Measurements from ENCODE around the gene SDS.

The SDS gene

DNA sequence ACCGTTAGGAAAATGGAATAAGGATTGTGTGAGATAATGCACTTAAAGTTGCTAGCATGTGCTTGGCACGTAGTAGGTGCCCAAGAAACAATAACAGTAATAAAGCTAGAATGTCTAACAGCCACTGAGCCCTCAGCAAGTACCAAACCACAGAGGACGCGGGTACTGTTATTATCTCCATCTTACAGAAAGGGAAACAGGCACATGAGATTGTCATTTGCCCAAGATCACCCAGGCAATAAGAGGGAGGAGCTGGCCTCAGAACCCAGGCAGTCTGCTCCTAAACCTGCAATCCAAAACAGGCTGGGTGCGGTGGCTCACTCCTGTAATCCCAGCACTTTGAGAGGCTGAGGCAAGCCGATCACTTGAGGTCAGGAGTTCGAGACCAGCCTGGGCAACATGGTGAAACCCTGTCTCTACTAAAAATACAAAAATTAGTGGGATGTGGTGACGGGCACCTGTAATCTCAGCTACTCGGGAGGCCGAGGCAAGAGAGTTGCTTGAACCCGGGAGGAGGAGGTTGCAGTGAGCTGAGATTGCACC is 5.1 kb upstream of the SDS start:
- DNase-seq (ENCODE audit: low spot score), result no peak
- TF ChIP-seq, protein P1, sequence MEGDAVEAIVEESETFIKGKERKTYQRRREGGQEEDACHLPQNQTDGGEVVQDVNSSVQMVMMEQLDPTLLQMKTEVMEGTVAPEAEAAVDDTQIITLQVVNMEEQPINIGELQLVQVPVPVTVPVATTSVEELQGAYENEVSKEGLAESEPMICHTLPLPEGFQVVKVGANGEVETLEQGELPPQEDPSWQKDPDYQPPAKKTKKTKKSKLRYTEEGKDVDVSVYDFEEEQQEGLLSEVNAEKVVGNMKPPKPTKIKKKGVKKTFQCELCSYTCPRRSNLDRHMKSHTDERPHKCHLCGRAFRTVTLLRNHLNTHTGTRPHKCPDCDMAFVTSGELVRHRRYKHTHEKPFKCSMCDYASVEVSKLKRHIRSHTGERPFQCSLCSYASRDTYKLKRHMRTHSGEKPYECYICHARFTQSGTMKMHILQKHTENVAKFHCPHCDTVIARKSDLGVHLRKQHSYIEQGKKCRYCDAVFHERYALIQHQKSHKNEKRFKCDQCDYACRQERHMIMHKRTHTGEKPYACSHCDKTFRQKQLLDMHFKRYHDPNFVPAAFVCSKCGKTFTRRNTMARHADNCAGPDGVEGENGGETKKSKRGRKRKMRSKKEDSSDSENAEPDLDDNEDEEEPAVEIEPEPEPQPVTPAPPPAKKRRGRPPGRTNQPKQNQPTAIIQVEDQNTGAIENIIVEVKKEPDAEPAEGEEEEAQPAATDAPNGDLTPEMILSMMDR (IDR thresholded peaks at IDR 0.05; ENCODE audit: extremely low read depth, missing control alignments), result no peak

DNA sequence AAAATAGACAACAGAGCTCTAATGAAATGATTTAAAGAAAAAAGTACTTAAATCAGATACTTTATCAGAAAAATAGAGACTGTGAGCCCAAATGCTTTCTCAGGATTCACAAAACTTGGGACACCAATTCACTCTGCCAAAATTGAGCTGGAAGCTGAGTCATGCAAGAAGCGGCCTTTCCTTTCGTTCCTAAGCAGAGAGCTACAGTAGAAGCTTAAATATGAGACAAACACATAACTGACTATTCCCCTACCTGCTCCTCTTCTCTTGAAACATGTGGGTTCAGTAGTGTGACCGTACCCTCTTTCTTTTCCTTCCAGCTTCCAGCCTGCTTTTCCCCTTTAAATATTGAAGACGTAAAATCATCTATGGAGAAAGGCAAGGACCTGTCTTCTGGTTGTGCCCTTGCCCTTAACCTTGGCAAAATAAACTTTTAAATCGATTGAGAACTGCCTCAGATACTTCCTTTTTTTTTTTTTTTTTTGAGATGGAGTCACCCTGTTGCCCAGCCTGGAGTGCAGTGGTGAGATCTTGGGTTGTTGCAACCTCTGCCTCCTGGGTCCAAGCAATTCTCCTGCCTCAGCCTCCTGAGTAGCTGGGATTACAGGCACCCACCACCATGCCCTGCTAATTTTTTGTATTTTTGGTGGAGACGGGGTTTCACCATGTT is 4.4 kb upstream of the SDS start:
- TF ChIP-seq, protein P1 (IDR thresholded peaks at IDR 0.05; ENCODE audit: extremely low read depth, missing control alignments), result no peak
- DNase-seq (ENCODE audit: low spot score), result no peak

DNA sequence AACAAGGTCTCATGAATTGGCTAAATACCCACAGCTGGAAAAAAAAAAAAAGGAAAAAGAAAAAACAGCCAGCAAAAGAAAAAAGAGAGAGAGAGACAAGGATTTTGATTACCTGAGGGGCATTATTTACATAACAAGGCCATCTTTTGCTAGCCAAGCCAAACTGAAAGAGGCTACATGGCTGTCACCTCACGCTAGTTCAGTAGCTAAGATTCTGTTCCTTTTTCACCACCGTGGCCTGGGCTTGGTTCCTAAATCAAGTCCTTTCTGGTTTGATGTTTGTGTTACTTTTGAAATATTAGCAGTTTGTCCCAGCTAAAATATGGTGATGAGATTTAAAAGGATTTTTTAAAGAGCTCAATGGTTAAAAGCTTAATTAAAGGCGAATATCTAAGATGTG is 2.0 kb upstream of the SDS start:
- DNase-seq (ENCODE audit: low spot score), result no peak
- TF ChIP-seq, protein P1 (IDR thresholded peaks at IDR 0.05; ENCODE audit: extremely low read depth, missing control alignments), result no peak

DNA sequence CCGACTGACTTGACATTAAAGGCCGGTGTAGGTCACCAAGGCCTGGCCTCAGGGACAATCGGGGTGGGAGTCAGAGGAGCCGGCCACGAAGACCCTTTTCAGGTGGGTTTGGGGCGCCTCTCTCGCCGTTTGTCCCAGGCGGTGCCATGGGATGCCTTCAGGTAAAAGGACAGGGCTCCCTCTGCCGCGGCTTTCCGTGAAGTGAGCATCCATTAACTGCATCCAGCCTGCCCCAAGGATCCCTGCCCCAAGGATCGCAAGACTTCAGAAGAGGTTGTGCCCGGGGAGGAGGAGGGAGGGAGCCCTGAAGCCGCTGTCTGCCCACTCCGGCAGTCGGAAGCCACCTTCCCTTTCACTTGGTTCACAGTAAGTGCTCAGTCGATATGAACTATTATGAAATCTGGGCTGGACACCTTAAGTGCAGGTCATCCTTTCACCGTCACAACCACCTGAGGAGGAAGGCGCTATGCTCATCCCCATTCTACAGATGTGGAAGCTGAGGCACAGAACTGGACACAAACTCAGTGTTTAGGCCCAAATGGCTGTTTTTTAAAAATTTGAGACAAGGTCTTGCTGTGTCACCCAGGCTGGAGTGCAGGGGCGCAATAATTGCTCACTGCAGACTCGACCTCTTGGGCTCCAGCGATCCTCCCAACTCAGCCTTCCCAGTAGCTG is 964 bp downstream of the SDS start:
- TF ChIP-seq, protein P1 (IDR thresholded peaks at IDR 0.05; ENCODE audit: extremely low read depth, missing control alignments), result no peak
- DNase-seq (ENCODE audit: low spot score), result no peak

DNA sequence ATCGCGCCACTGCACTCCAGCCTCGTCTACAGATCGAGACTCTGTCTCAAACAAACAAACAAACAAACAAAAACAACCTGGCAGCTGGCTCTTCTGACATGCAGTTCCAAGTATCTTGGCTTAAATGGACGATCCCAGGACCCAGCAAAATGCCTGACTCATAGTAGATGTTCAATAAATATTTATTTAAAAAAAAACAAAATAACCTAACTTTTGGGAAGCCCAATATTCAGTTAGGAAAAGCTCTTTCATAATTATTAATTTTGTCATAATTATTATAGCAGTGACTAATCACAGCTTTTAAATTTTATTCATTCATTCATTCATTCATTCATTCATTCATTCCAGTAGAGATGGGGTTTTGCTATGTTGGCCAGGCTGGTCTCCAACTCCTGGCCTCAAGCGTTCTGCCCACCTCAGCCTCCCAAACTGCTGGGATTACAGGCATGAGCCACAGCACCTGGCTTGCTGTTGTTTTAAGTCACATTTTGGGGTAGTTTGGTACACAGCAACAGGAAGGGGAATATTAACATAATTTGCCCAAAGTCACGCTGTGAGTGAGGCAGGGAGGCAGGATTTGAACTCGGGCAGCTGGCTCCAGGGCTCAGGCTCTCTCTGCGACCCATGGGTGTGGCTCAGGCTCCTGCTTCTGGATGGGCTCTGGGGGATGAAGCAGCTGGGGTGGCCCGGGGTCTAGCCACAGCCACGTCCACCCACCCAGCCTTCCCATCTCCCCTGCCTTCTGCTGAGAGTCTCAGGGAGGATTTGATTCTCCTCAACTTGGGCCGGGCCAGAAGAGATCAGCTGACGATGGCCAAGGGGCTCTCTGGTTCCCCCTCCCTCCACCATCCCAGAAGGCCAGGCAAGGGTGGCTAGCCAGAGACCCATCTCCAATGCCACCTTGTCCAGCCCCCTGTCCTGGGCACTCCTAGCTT is 2.4 kb downstream of the SDS start:
- no peak for DNase-seq (ENCODE audit: low spot score)
- TF ChIP-seq, protein P1 (IDR thresholded peaks at IDR 0.05; ENCODE audit: extremely low read depth, missing control alignments), result no peak

DNA sequence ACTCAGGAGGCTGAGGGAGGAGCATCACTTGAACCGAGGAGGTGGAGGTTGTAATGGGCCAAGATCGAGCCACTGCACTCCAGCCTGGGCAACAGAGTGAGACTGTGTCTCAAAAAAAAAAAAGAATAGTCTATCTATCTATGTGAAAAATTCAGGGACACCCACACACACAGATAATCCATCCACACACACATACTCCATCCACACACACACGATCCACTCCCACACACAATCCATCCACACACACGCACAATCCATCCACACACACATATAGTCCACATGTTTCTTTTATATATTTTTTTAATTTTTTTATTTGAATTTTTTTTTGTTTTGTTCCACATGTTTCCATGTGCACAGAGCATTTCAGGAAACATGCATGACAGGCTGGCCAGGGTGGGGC is 3.3 kb downstream of the SDS start:
- DNase-seq (ENCODE audit: low spot score), result no peak
- TF ChIP-seq, protein P1 (IDR thresholded peaks at IDR 0.05; ENCODE audit: extremely low read depth, missing control alignments), result no peak

Measured in GM20000 (cell line).